SK-N-SH treated with all-trans-retinoic acid at 6 μM for 48 hours (cell line): ENCODE results near the gene MS4A13.

Experiments
- ATAC-seq: fragments of 200-7000 bp; cut with Tn5 transposase; 3 replicates; pipeline ENCODE4 v1.9.1; 2020; ENCODE audit warnings: mild to moderate bottlenecking, moderate library complexity
- ARNTL ChIP-seq: fragments of 450-650 bp; formaldehyde crosslinking; IDR thresholded peaks from 2 replicates; pipeline ENCODE4 v1.5.0; 2020; ENCODE audit warnings: low read depth, mild to moderate bottlenecking, moderate library complexity, borderline replicate concordance
- BACH2 ChIP-seq: fragments of 250-450 bp; sonication (Bioruptor Pico); IDR thresholded peaks from 2 replicates; pipeline ENCODE4 v1.9.0; 2021; ENCODE audit warnings: mild to moderate bottlenecking, borderline replicate concordance
- CSDC2 ChIP-seq: fragments of 250-450 bp; sonication (Bioruptor Pico); IDR thresholded peaks from 2 replicates; pipeline ENCODE4 v1.5.0; 2020; ENCODE audit warnings: mild to moderate bottlenecking, moderate library complexity
- GLIS3 ChIP-seq: fragments of 250-450 bp; sonication (Bioruptor Pico); IDR thresholded peaks from 2 replicates; pipeline ENCODE4 v1.5.0; 2020; ENCODE audit warnings: mild to moderate bottlenecking, moderate library complexity
- ISL1 ChIP-seq: fragments of 250-450 bp; sonication (Bioruptor Pico); IDR thresholded peaks from 2 replicates; pipeline ENCODE4 v2.1.2; 2022; ENCODE audit warnings: mild to moderate bottlenecking, moderate library complexity
- OSR1 ChIP-seq: fragments of 250-450 bp; sonication (Bioruptor Pico); IDR thresholded peaks from 2 replicates; pipeline ENCODE4 v1.8.0; 2022; ENCODE audit warnings: moderate library complexity, mild to moderate bottlenecking, inconsistent platforms
- PATZ1 ChIP-seq: fragments of 250-450 bp; sonication (Bioruptor Pico); IDR thresholded peaks from 2 replicates; pipeline ENCODE4 v1.8.0; 2020; ENCODE audit warnings: mild to moderate bottlenecking, moderate library complexity, borderline replicate concordance
- PPARA ChIP-seq: fragments of 250-450 bp; sonication (Bioruptor Pico); IDR thresholded peaks from 2 replicates; pipeline ENCODE4 v1.5.0; 2020; ENCODE audit warnings: mild to moderate bottlenecking, borderline replicate concordance
- RARB ChIP-seq: fragments of 250-450 bp; sonication (Bioruptor Pico); IDR thresholded peaks from 2 replicates; pipeline ENCODE4 v1.8.0; 2021; ENCODE audit warnings: mild to moderate bottlenecking, moderate library complexity
- SNAI2 ChIP-seq: fragments of 250-450 bp; sonication (Bioruptor Pico); IDR thresholded peaks from 2 replicates; pipeline ENCODE4 v1.5.0; 2020; ENCODE audit warnings: mild to moderate bottlenecking, moderate library complexity
- TCF4 ChIP-seq: fragments of 250-450 bp; sonication (Bioruptor Pico); IDR thresholded peaks from 2 replicates; pipeline ENCODE4 v1.8.0; 2021; ENCODE audit warnings: mild to moderate bottlenecking, moderate library complexity, borderline replicate concordance
- TOX ChIP-seq: fragments of 250-450 bp; sonication (Bioruptor Pico); IDR thresholded peaks from 2 replicates; pipeline ENCODE4 v1.8.0; 2021; ENCODE audit warnings: mild to moderate bottlenecking, moderate library complexity, borderline replicate concordance
- ZC3H10 ChIP-seq: fragments of 250-450 bp; sonication (Bioruptor Pico); IDR thresholded peaks from 2 replicates; pipeline ENCODE4 v1.5.1; 2021; ENCODE audit warnings: mild to moderate bottlenecking, moderate library complexity
- ZNF70 ChIP-seq: fragments of 450-650 bp; formaldehyde crosslinking; IDR thresholded peaks from 2 replicates; pipeline ENCODE4 v1.5.0; 2020; ENCODE audit warnings: mild to moderate bottlenecking, moderate library complexity
- ZNF8 ChIP-seq: fragments of 450-650 bp; formaldehyde crosslinking; IDR thresholded peaks from 2 replicates; pipeline ENCODE4 v1.5.0; 2020; ENCODE audit warnings: mild to moderate bottlenecking, moderate library complexity
- TF ChIP-seq, protein P1 (sequence below): fragments of 250-450 bp; sonication (Bioruptor Pico); IDR thresholded peaks from 2 replicates; pipeline ENCODE4 v1.5.0; 2020; ENCODE audit warnings: mild to moderate bottlenecking, moderate library complexity
- TF ChIP-seq, protein P2 (sequence below): fragments of 250-450 bp; sonication (Bioruptor Pico); IDR thresholded peaks from 2 replicates; pipeline ENCODE4 v1.8.0; 2021; ENCODE audit warnings: low read depth, mild to moderate bottlenecking, moderate library complexity, borderline replicate concordance
- TF ChIP-seq, protein P3 (sequence below): fragments of 250-450 bp; sonication (Bioruptor Pico); IDR thresholded peaks from 2 replicates; pipeline ENCODE4 v1.5.1; 2021; ENCODE audit warnings: mild to moderate bottlenecking, moderate library complexity
- TF ChIP-seq, protein P4 (sequence below): fragments of 250-450 bp; sonication (Bioruptor Pico); IDR thresholded peaks from 2 replicates; pipeline ENCODE4 v1.5.1; 2020; ENCODE audit warnings: low read depth, mild to moderate bottlenecking, moderate library complexity

Gene MS4A13

DNA sequence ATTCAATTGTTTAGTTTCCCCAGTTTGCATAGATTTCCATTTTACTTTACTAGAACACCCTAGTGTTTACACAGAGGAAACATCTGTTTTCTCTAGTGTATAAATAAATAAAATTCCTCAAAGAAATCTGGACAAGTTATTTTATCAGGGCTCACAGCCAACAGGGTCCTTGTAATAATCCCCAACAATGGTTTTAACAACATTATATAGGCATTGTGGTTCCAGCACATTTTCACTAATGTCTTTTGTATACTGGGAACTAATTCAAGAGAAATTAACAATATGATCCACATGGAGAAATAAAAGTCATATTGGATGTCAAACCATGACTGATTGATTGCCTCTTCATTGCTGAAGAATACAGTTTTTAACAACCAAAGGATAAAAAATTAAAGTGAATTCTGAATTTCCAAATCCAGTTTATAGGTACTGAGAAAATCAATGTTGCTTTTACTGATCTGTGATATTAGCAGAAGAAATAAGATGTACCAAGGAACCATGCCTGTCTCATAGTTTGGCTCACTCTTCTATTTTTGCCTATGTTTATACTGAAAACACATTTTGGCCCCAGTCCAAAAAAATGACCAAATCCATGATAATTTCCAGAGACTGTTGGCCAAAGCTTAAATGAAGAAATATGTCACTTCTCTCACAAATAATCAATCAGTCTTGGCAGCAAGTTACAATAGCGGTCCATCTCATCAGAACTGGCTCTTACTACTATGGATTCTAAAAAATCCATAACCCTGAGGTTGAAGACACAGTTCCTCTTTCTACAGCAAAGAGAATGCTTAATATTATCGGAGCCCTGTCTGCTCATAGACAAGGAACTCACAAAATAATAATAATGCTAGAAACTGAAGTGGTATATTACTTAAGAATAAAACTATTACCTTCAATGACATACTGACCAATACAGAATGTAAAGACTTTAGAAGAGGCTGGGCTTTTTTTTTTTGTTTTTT lies 1.4 kb upstream of the MS4A13 start (continued):
- TF ChIP-seq, protein P1, sequence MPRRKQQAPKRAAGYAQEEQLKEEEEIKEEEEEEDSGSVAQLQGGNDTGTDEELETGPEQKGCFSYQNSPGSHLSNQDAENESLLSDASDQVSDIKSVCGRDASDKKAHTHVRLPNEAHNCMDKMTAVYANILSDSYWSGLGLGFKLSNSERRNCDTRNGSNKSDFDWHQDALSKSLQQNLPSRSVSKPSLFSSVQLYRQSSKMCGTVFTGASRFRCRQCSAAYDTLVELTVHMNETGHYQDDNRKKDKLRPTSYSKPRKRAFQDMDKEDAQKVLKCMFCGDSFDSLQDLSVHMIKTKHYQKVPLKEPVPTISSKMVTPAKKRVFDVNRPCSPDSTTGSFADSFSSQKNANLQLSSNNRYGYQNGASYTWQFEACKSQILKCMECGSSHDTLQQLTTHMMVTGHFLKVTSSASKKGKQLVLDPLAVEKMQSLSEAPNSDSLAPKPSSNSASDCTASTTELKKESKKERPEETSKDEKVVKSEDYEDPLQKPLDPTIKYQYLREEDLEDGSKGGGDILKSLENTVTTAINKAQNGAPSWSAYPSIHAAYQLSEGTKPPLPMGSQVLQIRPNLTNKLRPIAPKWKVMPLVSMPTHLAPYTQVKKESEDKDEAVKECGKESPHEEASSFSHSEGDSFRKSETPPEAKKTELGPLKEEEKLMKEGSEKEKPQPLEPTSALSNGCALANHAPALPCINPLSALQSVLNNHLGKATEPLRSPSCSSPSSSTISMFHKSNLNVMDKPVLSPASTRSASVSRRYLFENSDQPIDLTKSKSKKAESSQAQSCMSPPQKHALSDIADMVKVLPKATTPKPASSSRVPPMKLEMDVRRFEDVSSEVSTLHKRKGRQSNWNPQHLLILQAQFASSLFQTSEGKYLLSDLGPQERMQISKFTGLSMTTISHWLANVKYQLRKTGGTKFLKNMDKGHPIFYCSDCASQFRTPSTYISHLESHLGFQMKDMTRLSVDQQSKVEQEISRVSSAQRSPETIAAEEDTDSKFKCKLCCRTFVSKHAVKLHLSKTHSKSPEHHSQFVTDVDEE (CRISPR knock-in tag): no peak
- TF ChIP-seq, protein P2, sequence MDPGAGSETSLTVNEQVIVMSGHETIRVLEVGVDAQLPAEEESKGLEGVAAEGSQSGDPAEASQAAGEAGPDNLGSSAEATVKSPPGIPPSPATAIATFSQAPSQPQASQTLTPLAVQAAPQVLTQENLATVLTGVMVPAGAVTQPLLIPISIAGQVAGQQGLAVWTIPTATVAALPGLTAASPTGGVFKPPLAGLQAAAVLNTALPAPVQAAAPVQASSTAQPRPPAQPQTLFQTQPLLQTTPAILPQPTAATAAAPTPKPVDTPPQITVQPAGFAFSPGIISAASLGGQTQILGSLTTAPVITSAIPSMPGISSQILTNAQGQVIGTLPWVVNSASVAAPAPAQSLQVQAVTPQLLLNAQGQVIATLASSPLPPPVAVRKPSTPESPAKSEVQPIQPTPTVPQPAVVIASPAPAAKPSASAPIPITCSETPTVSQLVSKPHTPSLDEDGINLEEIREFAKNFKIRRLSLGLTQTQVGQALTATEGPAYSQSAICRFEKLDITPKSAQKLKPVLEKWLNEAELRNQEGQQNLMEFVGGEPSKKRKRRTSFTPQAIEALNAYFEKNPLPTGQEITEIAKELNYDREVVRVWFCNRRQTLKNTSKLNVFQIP (CRISPR knock-in tag): no peak

DNA sequence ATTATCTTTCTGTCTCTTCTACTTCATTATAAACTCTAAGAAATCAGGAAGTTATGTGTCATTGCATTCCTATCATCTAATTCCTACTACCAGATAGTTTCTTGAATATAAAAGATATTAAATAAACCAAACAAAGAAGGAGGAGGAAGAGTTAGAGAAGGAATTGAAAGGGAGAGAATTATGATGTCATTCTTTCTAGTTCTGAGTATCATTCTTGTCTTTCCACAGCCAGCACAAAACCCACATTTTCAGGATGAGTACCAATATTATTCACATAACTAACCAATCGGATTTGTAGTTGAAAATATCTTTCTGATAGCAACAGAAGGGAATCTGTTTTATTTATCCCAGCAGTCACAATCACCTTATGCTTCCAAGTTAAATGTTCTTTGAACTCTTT lies 13.3 kb downstream of the MS4A13 start:
- ATAC-seq: no peak
- TF ChIP-seq BACH2 (CRISPR knock-in tag) (no peak), ZNF70 (CRISPR knock-in tag) (no peak), TOX (no peak), ZC3H10 (CRISPR knock-in tag) (no peak), GLIS3 (CRISPR knock-in tag) (no peak), PPARA (CRISPR knock-in tag) (no peak), CSDC2 (no peak), ARNTL (no peak), SNAI2 (CRISPR knock-in tag) (no peak), OSR1 (no peak)
- TF ChIP-seq, protein P3, sequence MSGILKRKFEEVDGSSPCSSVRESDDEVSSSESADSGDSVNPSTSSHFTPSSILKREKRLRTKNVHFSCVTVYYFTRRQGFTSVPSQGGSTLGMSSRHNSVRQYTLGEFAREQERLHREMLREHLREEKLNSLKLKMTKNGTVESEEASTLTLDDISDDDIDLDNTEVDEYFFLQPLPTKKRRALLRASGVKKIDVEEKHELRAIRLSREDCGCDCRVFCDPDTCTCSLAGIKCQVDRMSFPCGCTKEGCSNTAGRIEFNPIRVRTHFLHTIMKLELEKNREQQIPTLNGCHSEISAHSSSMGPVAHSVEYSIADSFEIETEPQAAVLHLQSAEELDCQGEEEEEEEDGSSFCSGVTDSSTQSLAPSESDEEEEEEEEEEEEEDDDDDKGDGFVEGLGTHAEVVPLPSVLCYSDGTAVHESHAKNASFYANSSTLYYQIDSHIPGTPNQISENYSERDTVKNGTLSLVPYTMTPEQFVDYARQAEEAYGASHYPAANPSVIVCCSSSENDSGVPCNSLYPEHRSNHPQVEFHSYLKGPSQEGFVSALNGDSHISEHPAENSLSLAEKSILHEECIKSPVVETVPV (CRISPR knock-in tag): no peak
- TF ChIP-seq, protein P1 (CRISPR knock-in tag): no peak
- TF ChIP-seq, protein P4, sequence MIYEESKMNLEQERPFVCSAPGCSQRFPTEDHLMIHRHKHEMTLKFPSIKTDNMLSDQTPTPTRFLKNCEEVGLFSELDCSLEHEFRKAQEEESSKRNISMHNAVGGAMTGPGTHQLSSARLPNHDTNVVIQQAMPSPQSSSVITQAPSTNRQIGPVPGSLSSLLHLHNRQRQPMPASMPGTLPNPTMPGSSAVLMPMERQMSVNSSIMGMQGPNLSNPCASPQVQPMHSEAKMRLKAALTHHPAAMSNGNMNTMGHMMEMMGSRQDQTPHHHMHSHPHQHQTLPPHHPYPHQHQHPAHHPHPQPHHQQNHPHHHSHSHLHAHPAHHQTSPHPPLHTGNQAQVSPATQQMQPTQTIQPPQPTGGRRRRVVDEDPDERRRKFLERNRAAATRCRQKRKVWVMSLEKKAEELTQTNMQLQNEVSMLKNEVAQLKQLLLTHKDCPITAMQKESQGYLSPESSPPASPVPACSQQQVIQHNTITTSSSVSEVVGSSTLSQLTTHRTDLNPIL: no peak

GRCh38 chr11:60528934-60529333 lies 13.7 kb downstream of the MS4A13 start:
- ATAC-seq: no peak
- TF ChIP-seq PATZ1 (CRISPR knock-in tag): no peak
- TF ChIP-seq ZNF70 (CRISPR knock-in tag): no peak
- TF ChIP-seq TOX: no peak
- TF ChIP-seq PPARA (CRISPR knock-in tag): no peak
- TF ChIP-seq, protein P2 (CRISPR knock-in tag): no peak
- no peak for TF ChIP-seq GLIS3 (CRISPR knock-in tag)
- TF ChIP-seq TCF4: no peak
- no peak for TF ChIP-seq ARNTL
- no peak for TF ChIP-seq ISL1 (CRISPR knock-in tag)
- TF ChIP-seq ZNF8 (CRISPR knock-in tag): no peak
- no peak for TF ChIP-seq OSR1
- TF ChIP-seq, protein P4: no peak
- TF ChIP-seq BACH2 (CRISPR knock-in tag): no peak
- no peak for TF ChIP-seq SNAI2 (CRISPR knock-in tag)
- TF ChIP-seq RARB (CRISPR knock-in tag): no peak
